HCT116 (cell line): Measurements from ENCODE around the gene ADAMTSL5. TPM values are rescaled to one million over a fixed set of nuclear protein-coding genes. Genes with fewer than 3 reads are reported as not detected.
"Not testable (repeated sequence)": the region's sequence is repeated elsewhere in the genome, so short reads cannot be mapped to it uniquely, and the experiment has no call there.

ENCODE experiments used
- ATAC-seq: fragments of 200-7000 bp; cut with Tn5 transposase; 2 replicates; pipeline ENCODE4 v1.9.1; 2020; ENCODE audit warnings: mild to moderate bottlenecking, moderate library complexity
- BruUV-seq: library from RNA; stranded (reverse); fragments of 400-500 nt; replicated peaks from 2 replicates; lab custom pipeline; 2021; lab: Mats Ljungman, UMichigan
- CTCF ChIA-PET: fragments of 300-600 bp; sonication (Branson Sonifier 250); formaldehyde crosslinking; loops from one replicate; lab custom pipeline; 2021; ENCODE audit warnings: antibody characterized with exemption; lab: Charles Lee
- POLR2A ChIA-PET: fragments of 300-600, 350-600 bp; sonication (Branson Sonifier 250); formaldehyde crosslinking; loops from one replicate; lab custom pipeline; 2021; ENCODE audit warnings: antibody characterized with exemption; lab: Charles Lee
- RAD21 ChIA-PET, 2 experiments: fragments of 300-600 bp; sonication (Branson Sonifier 250); formaldehyde crosslinking; loops; one replicate each; lab custom pipeline; 2023; ENCODE audit warnings: low total read pairs in 2 of 2; ENCODE audit not compliant: uncharacterized antibody in 2 of 2, unreplicated experiment in 2 of 2, low non-redundant PET in 1 of 2; lab: Charles Lee
- DNase-seq: peaks from one replicate; pipeline ENCODE4 v3.0.0-alpha.2; 2010; ENCODE audit warnings: low read depth, low spot score
- H2AFZ ChIP-seq: fragments of 200-600 bp; shearing (Covaris generic), sonication (generic); 2 replicates; pipeline ENCODE4 v1.6.1; 2017; ENCODE audit warnings: low read depth, mixed run types, mixed read lengths, antibody characterized with exemption, low read length; ENCODE audit not compliant: poor library complexity, severe bottlenecking
- H3K27ac ChIP-seq: 2 replicates; pipeline ENCODE4 v1.5.1; 2012; ENCODE audit warnings: low read depth, low read length
- H3K27me3 ChIP-seq: fragments of 200-600 bp; sonication (generic); 2 replicates; pipeline ENCODE4 v1.6.1; 2016; ENCODE audit warnings: mixed run types, low read length, mixed read lengths; ENCODE audit not compliant: insufficient read depth
- H3K36me3 ChIP-seq, 2 experiments: fragments of 200-500 bp in 1 of 2; fragments of 200-600 bp in 1 of 2; sonication (Bioruptor generic) in 1 of 2; sonication (generic) in 1 of 2; 2 replicates each; pipeline versions ENCODE4 v1.5.1 to v1.6.1; 2014 to 2016; ENCODE audit warnings: low read length in 2 of 2, inconsistent platforms in 1 of 2, mixed read lengths in 1 of 2, mixed run types in 1 of 2; ENCODE audit not compliant: insufficient read depth in 2 of 2, control insufficient read depth in 1 of 2
- H3K4me1 ChIP-seq, 2 experiments: fragments of 200-600 bp in 1 of 2; sonication (generic) in 1 of 2; 2 replicates each; pipeline versions ENCODE4 v1.5.1 to v1.6.1; 2012 to 2017; ENCODE audit warnings: low read length in 2 of 2, inconsistent platforms in 1 of 2, mild to moderate bottlenecking in 1 of 2, mixed read lengths in 1 of 2, mixed run types in 1 of 2, moderate library complexity in 1 of 2; ENCODE audit not compliant: insufficient read depth in 2 of 2, control insufficient read depth in 1 of 2
- H3K4me2 ChIP-seq: fragments of 200-600 bp; sonication (generic); 2 replicates; pipeline ENCODE4 v1.6.1; 2017; ENCODE audit warnings: mixed run types, low read length, mixed read lengths
- H3K4me3 ChIP-seq, 2 experiments: fragments of 200-600 bp in 1 of 2; sonication (generic) in 1 of 2; replicated peaks in 1 of 2; 2 replicates each; pipeline ENCODE4 v1.5.1; 2011 to 2016; ENCODE audit warnings: low read length in 2 of 2, control low read depth in 1 of 2, low read depth in 1 of 2, mild to moderate bottlenecking in 1 of 2, mixed read lengths in 1 of 2, mixed run types in 1 of 2
- H3K79me2 ChIP-seq: fragments of 200-600 bp; sonication (generic); 2 replicates; pipeline ENCODE4 v1.6.1; 2017; ENCODE audit warnings: mild to moderate bottlenecking, mixed run types, low read length, moderate library complexity, mixed read lengths; ENCODE audit not compliant: insufficient read depth
- H3K9ac ChIP-seq: fragments of 200-600 bp; sonication (generic); 2 replicates; pipeline ENCODE4 v1.6.1; 2016; ENCODE audit warnings: low read length, mixed read lengths
- H3K9me2 ChIP-seq: fragments of 200-600 bp; sonication (generic), shearing (Covaris generic); 2 replicates; pipeline ENCODE4 v1.6.1; 2017; ENCODE audit warnings: mixed run types, mild to moderate bottlenecking, moderate library complexity; ENCODE audit not compliant: insufficient read depth
- H3K9me3 ChIP-seq, 2 experiments: fragments of 200-500 bp in 1 of 2; fragments of 200-600 bp in 1 of 2; sonication (Bioruptor generic) in 1 of 2; sonication (generic) in 1 of 2; 2 replicates each; pipeline ENCODE4 v1.6.1; 2014 to 2017; ENCODE audit warnings: low read length in 2 of 2, mixed read lengths in 2 of 2, inconsistent platforms in 1 of 2, low read depth in 1 of 2, mild to moderate bottlenecking in 1 of 2, mixed run types in 1 of 2, moderate library complexity in 1 of 2; ENCODE audit not compliant: control insufficient read depth in 1 of 2, insufficient read depth in 1 of 2
- H4K20me1 ChIP-seq: fragments of 200-600 bp; sonication (generic), shearing (Covaris generic); 2 replicates; pipeline ENCODE4 v1.6.1; 2017; ENCODE audit warnings: mixed run types, mild to moderate bottlenecking, moderate library complexity; ENCODE audit not compliant: insufficient read depth
- ATF3 ChIP-seq: IDR thresholded peaks from 2 replicates; pipeline ENCODE4 v1.6.1; 2012
- EGR1 ChIP-seq: IDR thresholded peaks from 2 replicates; pipeline ENCODE4 v1.6.1; 2012; ENCODE audit warnings: low read depth
- ELF1 ChIP-seq: IDR thresholded peaks from 2 replicates; pipeline ENCODE4 v1.6.1; 2012; ENCODE audit warnings: low read depth, borderline replicate concordance
- EZH2 ChIP-seq: fragments of 200-600 bp; sonication (generic); IDR thresholded peaks from 2 replicates; pipeline ENCODE4 v1.6.1; 2017; ENCODE audit warnings: antibody characterized with exemption, mixed run types
- JUND ChIP-seq: IDR thresholded peaks from 2 replicates; pipeline ENCODE4 v1.6.1; 2012
- MAX ChIP-seq: IDR thresholded peaks from 2 replicates; pipeline ENCODE4 v1.6.1; 2012
- REST ChIP-seq: IDR thresholded peaks from 2 replicates; pipeline ENCODE4 v1.6.1; 2012; ENCODE audit warnings: low read depth
- SP1 ChIP-seq: IDR thresholded peaks from 2 replicates; pipeline ENCODE4 v1.6.1; 2012; ENCODE audit warnings: low read depth
- TCF7L2 ChIP-seq: IDR thresholded peaks from 2 replicates; pipeline ENCODE4 v1.7.0; 2011; ENCODE audit warnings: borderline replicate concordance, inconsistent platforms; ENCODE audit not compliant: insufficient read depth, insufficient read length; ENCODE audit errors: extremely low read depth
- ZFX ChIP-seq: fragments of 450-650 bp; IDR thresholded peaks from 2 replicates; pipeline ENCODE4 v1.6.1; 2017
- intact Hi-C: fragments of 100-400 bp; cut with micrococcal nuclease; formaldehyde crosslinking; loops from 2 replicates; pipeline ENCODE4 v1.10.0; 2022
- total RNA-seq: library from RNA; stranded (reverse); gene quantifications from one replicate; pipeline ENCODE4 v1.2.1, GENCODE V29; 2021; ENCODE audit not compliant: unreplicated experiment

Gene ADAMTSL5
- total RNA-seq, 1 experiment from 2014 or later, result 24.0 TPM

GRCh38 chr19:1501200-1501595, 11.6 kb downstream of the ADAMTSL5 start (continued):
- TF ChIP-seq TCF7L2 (no peak), EZH2 (no peak), ZFX (no peak)

- H3K27me3 ChIP-seq, H3K4me2 ChIP-seq, POLR2A ChIA-PET, BruUV-seq, H3K9ac ChIP-seq, H3K79me2 ChIP-seq, H3K9me2 ChIP-seq, RAD21 ChIA-PET, H3K27ac ChIP-seq, H3K4me3 ChIP-seq, intact Hi-C loops, H3K9me3 ChIP-seq, ATAC-seq, H4K20me1 ChIP-seq, H3K36me3 ChIP-seq, CTCF ChIA-PET, H2AFZ ChIP-seq, DNase-seq: not testable (repeated sequence)
- peaks cover 4 to 25% of the 10 kb centered on the region in 2 experiments; a peak in 3 of 4 replicates for H3K4me1 ChIP-seq
Observed at GRCh38 chr19:1499231-1499630, 13.6 kb downstream of the ADAMTSL5 start.

GRCh38 chr19:1497578-1498235, 15.1 kb downstream of the ADAMTSL5 start:
- DNase-seq, result no peak
- no TSS peak for BruUV-seq
- ATAC-seq, result no peak
- Histone ChIP-seq H3K27ac (no peak overlapping the region), H3K36me3 (no peaks in the 10 kb centered on the region), H4K20me1 (no peaks in the 10 kb centered on the region), H3K4me3 (no peak overlapping the region), H3K27me3 (no peaks in the 10 kb centered on the region), H3K9ac (no peak overlapping the region), H3K79me2 (no peaks in the 10 kb centered on the region; the same call in 1 of the 2 replicates), H3K9me2 (no peaks in the 10 kb centered on the region), H3K4me2 (no peak overlapping the region), H3K4me1 (peaks cover 5 to 19% of the 10 kb centered on the region in 2 experiments; a peak in 3 of 4 replicates), H2AFZ (no peak overlapping the region), H3K9me3 (no peaks in the 10 kb centered on the region)
- ChIA-PET RAD21 (no interaction called here), CTCF (no interaction called here), POLR2A (no interaction called here)
- intact Hi-C loops, result no loop called here
- TF ChIP-seq ELF1, result no peak
- no peak for TF ChIP-seq MAX
- TF ChIP-seq ATF3, result no peak
- TF ChIP-seq SP1, result no peak
- TF ChIP-seq REST, result no peak
- no peak for TF ChIP-seq TCF7L2
- no peak for TF ChIP-seq EGR1
- no peak for TF ChIP-seq JUND
